SIG-M5 (cell line): ENCODE results near the gene XRN2.

Experiments used
- DNase-seq: peaks from one replicate; lab custom pipeline; 2025; lab: John Stamatoyannopoulos, UW

XRN2 gene

DNA sequence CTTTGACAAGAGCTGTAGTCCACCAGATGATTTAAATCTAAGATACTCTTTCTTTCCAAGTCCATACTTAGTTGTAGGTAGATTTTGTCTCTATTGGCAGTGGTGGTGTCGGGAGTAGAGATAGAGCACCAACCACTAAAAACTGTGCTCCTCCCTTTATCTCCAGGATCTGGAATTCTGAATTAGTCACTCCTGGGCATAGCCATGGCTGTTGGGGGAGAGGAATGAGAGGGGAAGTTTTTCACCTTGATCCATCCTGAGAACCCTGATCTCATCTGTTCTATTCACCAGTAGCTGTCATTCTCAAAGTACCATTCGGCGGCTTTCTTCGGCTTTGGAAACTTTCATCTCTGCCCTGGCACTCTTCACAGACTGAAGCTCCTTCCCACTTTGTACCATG, 129.8 kb downstream of the XRN2 start:
- no peak for DNase-seq

DNA sequence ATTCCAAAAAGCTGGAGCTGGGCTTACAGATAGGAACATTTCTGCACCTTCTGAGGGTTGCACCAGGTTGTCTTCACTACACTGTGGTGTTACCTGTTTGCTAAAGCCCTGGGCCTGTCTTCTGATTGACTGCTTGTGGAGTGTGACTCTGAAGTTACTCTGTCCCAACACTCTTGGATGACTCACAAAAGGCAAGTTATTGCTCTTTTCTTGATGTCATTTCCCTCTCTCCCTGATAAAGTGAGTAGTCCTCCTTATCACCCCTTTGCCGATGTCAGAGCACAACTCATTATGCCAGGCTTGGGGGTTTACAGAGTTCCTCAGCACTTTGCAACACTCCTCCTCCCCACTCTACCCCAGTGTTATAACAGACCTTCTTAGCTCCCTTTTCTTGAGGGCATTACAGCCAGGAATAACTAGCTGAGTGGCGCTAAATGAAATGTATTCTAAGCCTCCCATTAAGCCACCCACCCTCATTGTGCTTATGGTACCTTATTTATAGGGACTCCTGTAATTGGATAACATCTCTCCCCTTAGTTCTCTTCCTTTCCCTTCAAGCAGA, 130.3 kb downstream of the XRN2 start:
- no peak for DNase-seq

- no peak for DNase-seq
These were observed 132.4 kb downstream of the XRN2 start for GRCh38 chr20:21435576-21435975.

GRCh38 chr20:21436205-21436604, 133.1 kb downstream of the XRN2 start:
- DNase-seq: no peak

- DNase-seq: no peak
These were observed 134.1 kb downstream of the XRN2 start for GRCh38 chr20:21437248-21437647.

DNA sequence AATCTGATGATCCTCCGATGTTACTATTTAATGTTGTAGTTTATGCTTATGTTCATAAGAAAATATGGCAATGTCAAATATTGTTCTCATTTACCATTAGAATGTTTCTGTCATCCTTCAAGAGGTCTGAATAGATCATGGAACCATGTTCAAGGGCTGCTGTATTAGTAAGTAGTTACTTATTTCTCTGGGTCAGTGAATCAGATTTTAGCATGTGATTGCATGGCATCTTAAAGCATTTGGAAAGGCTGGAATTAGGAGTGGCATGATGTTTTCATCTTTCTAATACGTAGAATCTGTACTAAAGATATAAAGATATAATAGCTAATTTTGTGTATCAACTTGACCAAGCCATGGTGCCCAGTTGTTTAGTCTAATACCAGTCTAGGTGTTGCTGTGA, 134.7 kb downstream of the XRN2 start:
- no peak for DNase-seq
